SK-MEL-5 (cell line): ENCODE results near the gene FBXL2. TPM values are rescaled to one million over a fixed set of nuclear protein-coding genes. Genes with fewer than 3 reads are reported as not detected.

Source experiments
- DNase-seq: peaks from one replicate; pipeline ENCODE4 v3.0.0-alpha.2; 2016; ENCODE audit warnings: low read depth, low spot score
- in situ Hi-C: cut with HindIII; loops from 2 replicates; pipeline ENCODE4 v1.10.0; 2016; ENCODE audit warnings: low sequenced_read_pairs, high pct_unique_total_duplicates, low pct_unique_long_range_greater_than_20kb
- total RNA-seq: library from RNA; depleted of rRNA; stranded (reverse); fragments of >200 nt; shearing (Covaris generic); gene quantifications from 2 replicates; pipeline ENCODE4 v1.2.3, GENCODE V29; 2014

FBXL2 gene
- total RNA-seq, 1 experiment from 2014 or later, result 8.8 TPM

- in situ Hi-C loops, result no loop called here
- no peak for DNase-seq
Observed at GRCh38 chr3:33364531-33365128, 87.4 kb downstream of the FBXL2 start.

- peak; percentile 68 for DNase-seq
- in situ Hi-C loops, result no loop called here
Observed at GRCh38 chr3:33372218-33373081, 95.2 kb downstream of the FBXL2 start.

GRCh38 chr3:33373082-33373437 is 95.8 kb downstream of the FBXL2 start:
- no peak for DNase-seq
- in situ Hi-C loops, result no loop called here

GRCh38 chr3:33377489-33377888 is 100.2 kb downstream of the FBXL2 start:
- in situ Hi-C loops, result no loop called here
- DNase-seq, result peak; percentile 7

GRCh38 chr3:33377931-33378330 is 100.7 kb downstream of the FBXL2 start:
- no peak for DNase-seq
- in situ Hi-C loops, result no loop called here

- in situ Hi-C loops, result no loop called here
Observed at GRCh38 chr3:33380653-33381052, 103.4 kb downstream of the FBXL2 start.

GRCh38 chr3:33383951-33384350 is 106.7 kb downstream of the FBXL2 start:
- in situ Hi-C loops, result no loop called here
- DNase-seq, result no peak

More at GRCh38 chr3:33380653-33381052, 103.4 kb downstream of the FBXL2 start:
- no peak for DNase-seq

GRCh38 chr3:33385423-33385822 is 108.2 kb downstream of the FBXL2 start:
- no peak for DNase-seq
- in situ Hi-C loops, result no loop called here

GRCh38 chr3:33386631-33387030 is 109.4 kb downstream of the FBXL2 start:
- in situ Hi-C loops, result no loop called here
- DNase-seq, result no peak

- no peak for DNase-seq
- in situ Hi-C loops, result no loop called here
Observed at GRCh38 chr3:33388374-33389100, 111.3 kb downstream of the FBXL2 start.

- in situ Hi-C loops, result no loop called here
- DNase-seq, result no peak
Observed at GRCh38 chr3:33389908-33390307, 112.7 kb downstream of the FBXL2 start.

- DNase-seq, result no peak
- in situ Hi-C loops, result no loop called here
Observed at GRCh38 chr3:33391255-33391995, 114.2 kb downstream of the FBXL2 start.

GRCh38 chr3:33392144-33392543 is 114.9 kb downstream of the FBXL2 start:
- in situ Hi-C loops, result no loop called here
- no peak for DNase-seq

GRCh38 chr3:33392703-33393125 is 115.5 kb downstream of the FBXL2 start:
- peak; percentile 40 for DNase-seq
- in situ Hi-C loops, result no loop called here

GRCh38 chr3:33394403-33395054 is 117.3 kb downstream of the FBXL2 start:
- in situ Hi-C loops, result no loop called here

GRCh38 chr3:33395900-33396299 is 118.7 kb downstream of the FBXL2 start:
- no peak for DNase-seq
- in situ Hi-C loops, result no loop called here

More at GRCh38 chr3:33394403-33395054, 117.3 kb downstream of the FBXL2 start:
- no peak for DNase-seq

GRCh38 chr3:33398410-33398809 is 121.2 kb downstream of the FBXL2 start:
- no peak for DNase-seq

More at GRCh38 chr3:33398410-33398809, 121.2 kb downstream of the FBXL2 start:
- in situ Hi-C loops, result no loop called here
